A549 (cell line): ENCODE results near the gene BCAP31. TPM values are rescaled to one million over a fixed set of nuclear protein-coding genes. Genes with fewer than 3 reads are reported as not detected.
A peak's percentile ranks its signal among the peaks of the same experiment; 100 is the strongest.
"Not testable (repeated sequence)": the region's sequence is repeated elsewhere in the genome, so short reads cannot be mapped to it uniquely, and the experiment has no call there.

ENCODE experiments used
- ATAC-seq, 2 experiments: fragments of 200-7000 bp in 1 of 2; fragments of >200 bp in 1 of 2; cut with Nextera tagmentation in 1 of 2; cut with Tn5 transposase in 1 of 2; 3 replicates each; pipeline versions ENCODE4 v1.8.0 to v1.9.1; 2018 to 2020; ENCODE audit warnings: mild to moderate bottlenecking in 1 of 2, moderate library complexity in 1 of 2
- CTCF ChIA-PET: fragments of 300-600 bp; sonication (Branson Sonifier 250); formaldehyde crosslinking; extraction: SDS; loops from one replicate; lab custom pipeline; 2021; ENCODE audit warnings: antibody characterized with exemption, inconsistent platforms; lab: Yijun Ruan, JAX
- POLR2A ChIA-PET: fragments of 350-600 bp; formaldehyde crosslinking; extraction: SDS; loops from one replicate; lab custom pipeline; 2021; ENCODE audit warnings: antibody characterized with exemption, inconsistent platforms; lab: Yijun Ruan, JAX
- DNase-seq, 2 experiments: peaks; one replicate each; pipeline versions ENCODE4 v3.0.0 to v3.0.0-alpha.2; 2011 to 2016; ENCODE audit warnings: low read depth in 1 of 2, low spot score in 1 of 2
- FAIRE-seq: peaks from 2 replicates; lab custom pipeline; 2011; peaks lifted over from hg19 to GRCh38; lab: Jason Lieb, UNC
- H3K27ac ChIP-seq, 2 experiments: fragments of >200 bp; sonication (Bioruptor Twin); formaldehyde crosslinking; 3 replicates each; pipeline ENCODE4 v1.5.1; 2016 to 2017
- H3K4me1 ChIP-seq: fragments of >200 bp; sonication (Bioruptor Twin); formaldehyde crosslinking; 3 replicates; pipeline ENCODE4 v1.6.1; 2016
- H3K4me2 ChIP-seq: fragments of >200 bp; sonication (Bioruptor Twin); formaldehyde crosslinking; 3 replicates; pipeline ENCODE4 v1.6.1; 2016
- H3K4me3 ChIP-seq: fragments of >200 bp; sonication (Bioruptor Twin); formaldehyde crosslinking; 3 replicates; pipeline ENCODE4 v1.5.1; 2016
- H3K9me3 ChIP-seq: fragments of >200 bp; sonication (Bioruptor Twin); formaldehyde crosslinking; 3 replicates; pipeline ENCODE4 v1.6.1; 2016
- HOXB5 ChIP-seq: fragments of 250-450 bp; sonication (Bioruptor Pico); IDR thresholded peaks from 2 replicates; pipeline ENCODE4 v1.5.0; 2020; ENCODE audit warnings: mild to moderate bottlenecking, moderate library complexity
- KDM1A ChIP-seq: fragments of 200-600 bp; sonication (generic); IDR thresholded peaks from 2 replicates; pipeline ENCODE4 v1.6.1; 2016; ENCODE audit warnings: low read depth, mild to moderate bottlenecking
- MAZ ChIP-seq: fragments of 150-350 bp; IDR thresholded peaks from 2 replicates; pipeline ENCODE4 v1.6.1; 2014; ENCODE audit warnings: antibody characterized with exemption, low read depth, low read length, borderline replicate concordance
- PHF8 ChIP-seq: fragments of 200-600 bp; sonication (generic); IDR thresholded peaks from 2 replicates; pipeline ENCODE4 v1.6.1; 2016; ENCODE audit warnings: low read depth, mild to moderate bottlenecking, antibody characterized with exemption, moderate library complexity, borderline replicate concordance
- POLR2AphosphoS2 ChIP-seq: conservative IDR thresholded peaks from 2 replicates; pipeline ENCODE4 v1.6.1; 2012; ENCODE audit warnings: low read length, improper control_type of control experiment, inconsistent platforms
- RNF2 ChIP-seq: fragments of 200-600 bp; sonication (generic); IDR thresholded peaks from 2 replicates; pipeline ENCODE4 v1.6.1; 2016; ENCODE audit warnings: low read depth, mild to moderate bottlenecking, antibody characterized with exemption, moderate library complexity, borderline replicate concordance
- SREBF2 ChIP-seq: fragments of 450-650 bp; IDR thresholded peaks from 2 replicates; pipeline ENCODE4 v1.6.1; 2014; ENCODE audit warnings: mild to moderate bottlenecking, moderate library complexity
- ZC3H11A ChIP-seq: fragments of 450-650 bp; IDR thresholded peaks from 2 replicates; pipeline ENCODE4 v1.6.1; 2014; ENCODE audit warnings: antibody characterized with exemption, mild to moderate bottlenecking
- WGBS: methylation state at CpG from one replicate; pipeline ENCODE4 v1.1.6; 2017; ENCODE audit errors: missing lambda C conversion rate; 5-methylcytosine and 5-hydroxymethylcytosine counted together
- polyA plus RNA-seq, 4 experiments: library from polyadenylated mRNA; depleted of rRNA in 3 of 4; stranded (reverse); fragments of >200 nt; fragmentation: RNase III in 1 of 4; extraction: RNeasy Plus Mini Kit Qiagen cat#74134 plus additional on column Dnase treatment in 1 of 4; gene quantifications; 2 replicates in 3 of 4; 3 replicates in 1 of 4; pipeline ENCODE4 v1.2.3, GENCODE V29; 2011 to 2017
- TF ChIP-seq, protein P1 (sequence below): IDR thresholded peaks from 2 replicates; pipeline ENCODE4 v1.6.1; 2012; ENCODE audit warnings: low read depth, borderline replicate concordance
- TF ChIP-seq, protein P2 (sequence below): fragments of 450-650 bp; IDR thresholded peaks from 2 replicates; pipeline ENCODE4 v1.6.1; 2014; ENCODE audit warnings: antibody characterized with exemption
- TF ChIP-seq, protein P3 (sequence below): fragments of 200-600 bp; sonication (generic); IDR thresholded peaks from 2 replicates; pipeline ENCODE4 v1.6.1; 2016; ENCODE audit warnings: antibody characterized with exemption, mild to moderate bottlenecking, moderate library complexity

BCAP31 gene
- polyA plus RNA-seq, 2 of the 4 experiments (the other 2 are of a cell fraction): 217 to 349 TPM

DNA sequence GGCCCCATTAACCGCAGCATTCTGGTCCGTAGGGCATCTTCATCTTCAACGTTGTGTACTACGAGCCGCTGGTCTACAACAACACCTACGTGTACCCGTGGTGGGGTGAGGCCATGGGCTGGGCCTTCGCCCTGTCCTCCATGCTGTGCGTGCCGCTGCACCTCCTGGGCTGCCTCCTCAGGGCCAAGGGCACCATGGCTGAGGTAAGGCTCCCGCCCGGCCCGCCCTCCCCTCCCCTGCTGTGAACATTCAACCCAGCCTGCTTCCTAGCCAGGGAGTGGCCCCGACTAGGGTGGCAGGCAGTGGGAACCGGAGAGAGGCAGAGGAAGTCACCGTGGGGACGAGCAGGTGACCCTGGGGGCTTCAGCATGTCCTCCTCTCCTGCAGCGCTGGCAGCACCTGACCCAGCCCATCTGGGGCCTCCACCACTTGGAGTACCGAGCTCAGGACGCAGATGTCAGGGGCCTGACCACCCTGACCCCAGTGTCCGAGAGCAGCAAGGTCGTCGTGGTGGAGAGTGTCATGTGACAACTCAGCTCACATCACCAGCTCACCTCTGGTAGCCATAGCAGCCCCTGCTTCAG, 29.4 kb downstream of the BCAP31 start:
- ATAC-seq (no peak), FAIRE-seq (no peak), DNase-seq (no peak)
- no CpG with 5 or more reads among the region's 23 CpGs for WGBS
- TF ChIP-seq KDM1A (no peak), PHF8 (no peak), MAZ (no peak), SREBF2 (no peak), HOXB5 (CRISPR knock-in tag) (no peak), RNF2 (no peak), ZC3H11A (no peak)
- TF ChIP-seq, protein P1, sequence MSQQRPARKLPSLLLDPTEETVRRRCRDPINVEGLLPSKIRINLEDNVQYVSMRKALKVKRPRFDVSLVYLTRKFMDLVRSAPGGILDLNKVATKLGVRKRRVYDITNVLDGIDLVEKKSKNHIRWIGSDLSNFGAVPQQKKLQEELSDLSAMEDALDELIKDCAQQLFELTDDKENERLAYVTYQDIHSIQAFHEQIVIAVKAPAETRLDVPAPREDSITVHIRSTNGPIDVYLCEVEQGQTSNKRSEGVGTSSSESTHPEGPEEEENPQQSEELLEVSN: no peak
- TF ChIP-seq, protein P2, sequence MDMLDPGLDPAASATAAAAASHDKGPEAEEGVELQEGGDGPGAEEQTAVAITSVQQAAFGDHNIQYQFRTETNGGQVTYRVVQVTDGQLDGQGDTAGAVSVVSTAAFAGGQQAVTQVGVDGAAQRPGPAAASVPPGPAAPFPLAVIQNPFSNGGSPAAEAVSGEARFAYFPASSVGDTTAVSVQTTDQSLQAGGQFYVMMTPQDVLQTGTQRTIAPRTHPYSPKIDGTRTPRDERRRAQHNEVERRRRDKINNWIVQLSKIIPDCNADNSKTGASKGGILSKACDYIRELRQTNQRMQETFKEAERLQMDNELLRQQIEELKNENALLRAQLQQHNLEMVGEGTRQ: no peak
- Histone ChIP-seq H3K4me1 (no peaks in the 10 kb centered on the region), H3K27ac (no peak overlapping the region), H3K9me3 (no peaks in the 10 kb centered on the region), H3K4me2 (no peak overlapping the region), H3K4me3 (no peak overlapping the region)
- POLR2A ChIA-PET: no interaction called here
- CTCF ChIA-PET: interaction anchor here (2.6 kb wide), 1 partner anchor 13 kb away, joined by 9 read pairs; no protein-coding TSS in a partner anchor

DNA sequence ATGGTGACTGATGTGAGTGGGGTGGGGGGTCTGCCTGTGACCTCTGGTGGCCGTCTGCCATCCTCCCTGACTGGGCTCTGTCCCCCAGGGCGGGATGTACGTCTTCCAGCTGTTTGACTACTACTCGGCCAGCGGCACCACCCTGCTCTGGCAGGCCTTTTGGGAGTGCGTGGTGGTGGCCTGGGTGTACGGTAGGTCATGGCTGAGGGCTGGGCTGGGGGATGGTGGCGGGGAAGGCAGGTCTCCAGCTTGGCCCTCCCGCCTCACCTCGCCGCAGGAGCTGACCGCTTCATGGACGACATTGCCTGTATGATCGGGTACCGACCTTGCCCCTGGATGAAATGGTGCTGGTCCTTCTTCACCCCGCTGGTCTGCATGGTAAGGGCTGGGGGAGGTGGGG, 29.9 kb downstream of the BCAP31 start:
- 100% methylated on average over 1 of the region's 16 CpGs for WGBS
- H3K4me3 ChIP-seq, H3K4me2 ChIP-seq, H3K9me3 ChIP-seq, DNase-seq, H3K27ac ChIP-seq, POLR2A ChIA-PET, ATAC-seq, FAIRE-seq, H3K4me1 ChIP-seq: not testable (repeated sequence)
- CTCF ChIA-PET: interaction anchor here (2.6 kb wide), 1 partner anchor 14 kb away, joined by 9 read pairs; no protein-coding TSS in a partner anchor

DNA sequence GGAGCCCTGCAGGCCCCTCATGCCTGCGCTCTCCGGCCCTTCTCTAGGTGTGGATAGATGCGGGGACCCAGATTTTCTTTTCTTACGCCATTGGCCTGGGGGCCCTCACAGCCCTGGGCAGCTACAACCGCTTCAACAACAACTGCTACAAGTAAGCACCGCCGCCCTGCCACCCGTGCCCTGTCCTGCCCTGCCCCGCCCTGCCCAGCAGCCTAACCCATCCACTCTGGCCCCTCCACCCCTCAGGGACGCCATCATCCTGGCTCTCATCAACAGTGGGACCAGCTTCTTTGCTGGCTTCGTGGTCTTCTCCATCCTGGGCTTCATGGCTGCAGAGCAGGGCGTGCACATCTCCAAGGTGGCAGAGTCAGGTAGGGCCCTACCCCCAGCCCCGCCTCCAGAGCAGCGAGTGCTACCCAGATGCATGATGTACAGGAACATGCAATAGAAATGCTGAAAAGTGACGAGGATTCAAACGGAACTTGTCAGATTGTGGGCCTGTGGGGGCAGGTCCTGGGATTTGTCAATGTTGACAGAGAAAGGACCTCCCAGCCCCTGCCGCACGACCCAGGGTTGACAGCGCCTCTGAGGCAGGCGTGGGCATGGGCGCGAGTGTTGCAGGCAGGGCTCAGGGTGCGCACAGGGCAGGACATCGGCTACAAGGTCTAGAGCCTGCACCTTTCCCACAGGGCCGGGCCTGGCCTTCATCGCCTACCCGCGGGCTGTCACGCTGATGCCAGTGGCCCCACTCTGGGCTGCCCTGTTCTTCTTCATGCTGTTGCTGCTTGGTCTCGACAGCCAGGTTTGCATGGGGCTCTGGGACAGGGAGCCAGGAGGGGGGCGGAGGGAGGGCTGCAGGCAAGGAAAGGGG, 30.7 kb downstream of the BCAP31 start:
- CTCF ChIA-PET: interaction anchor here (2.6 kb wide), 1 partner anchor 15 kb away, joined by 9 read pairs; no protein-coding TSS in a partner anchor
- POLR2A ChIA-PET: no interaction called here
- WGBS: 93% methylated on average over 13 of the region's 31 CpGs
- Histone ChIP-seq H3K4me1 (peaks cover 7% of the 10 kb centered on the region; the same call in 2 of the 3 replicates), H3K4me2 (no peak overlapping the region), H3K9me3 (no peaks in the 10 kb centered on the region), H3K4me3 (no peak overlapping the region), H3K27ac (no peak overlapping the region)
- FAIRE-seq: no peak
- no peak for DNase-seq
- 0 out of 2 replicates have a peak, but pooled peaks have one; percentile 44 for TF ChIP-seq POLR2AphosphoS2
- TF ChIP-seq, protein P3, sequence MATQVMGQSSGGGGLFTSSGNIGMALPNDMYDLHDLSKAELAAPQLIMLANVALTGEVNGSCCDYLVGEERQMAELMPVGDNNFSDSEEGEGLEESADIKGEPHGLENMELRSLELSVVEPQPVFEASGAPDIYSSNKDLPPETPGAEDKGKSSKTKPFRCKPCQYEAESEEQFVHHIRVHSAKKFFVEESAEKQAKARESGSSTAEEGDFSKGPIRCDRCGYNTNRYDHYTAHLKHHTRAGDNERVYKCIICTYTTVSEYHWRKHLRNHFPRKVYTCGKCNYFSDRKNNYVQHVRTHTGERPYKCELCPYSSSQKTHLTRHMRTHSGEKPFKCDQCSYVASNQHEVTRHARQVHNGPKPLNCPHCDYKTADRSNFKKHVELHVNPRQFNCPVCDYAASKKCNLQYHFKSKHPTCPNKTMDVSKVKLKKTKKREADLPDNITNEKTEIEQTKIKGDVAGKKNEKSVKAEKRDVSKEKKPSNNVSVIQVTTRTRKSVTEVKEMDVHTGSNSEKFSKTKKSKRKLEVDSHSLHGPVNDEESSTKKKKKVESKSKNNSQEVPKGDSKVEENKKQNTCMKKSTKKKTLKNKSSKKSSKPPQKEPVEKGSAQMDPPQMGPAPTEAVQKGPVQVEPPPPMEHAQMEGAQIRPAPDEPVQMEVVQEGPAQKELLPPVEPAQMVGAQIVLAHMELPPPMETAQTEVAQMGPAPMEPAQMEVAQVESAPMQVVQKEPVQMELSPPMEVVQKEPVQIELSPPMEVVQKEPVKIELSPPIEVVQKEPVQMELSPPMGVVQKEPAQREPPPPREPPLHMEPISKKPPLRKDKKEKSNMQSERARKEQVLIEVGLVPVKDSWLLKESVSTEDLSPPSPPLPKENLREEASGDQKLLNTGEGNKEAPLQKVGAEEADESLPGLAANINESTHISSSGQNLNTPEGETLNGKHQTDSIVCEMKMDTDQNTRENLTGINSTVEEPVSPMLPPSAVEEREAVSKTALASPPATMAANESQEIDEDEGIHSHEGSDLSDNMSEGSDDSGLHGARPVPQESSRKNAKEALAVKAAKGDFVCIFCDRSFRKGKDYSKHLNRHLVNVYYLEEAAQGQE: no peak
- peak in 1 of 2 experiments; percentile 5; a peak in 3 of 6 replicates for ATAC-seq
